H1 (cell line): ENCODE results near the gene ANO6.

Experiments
- EP300 ChIP-seq, 2 experiments: IDR thresholded peaks; 1 replicate in 1 of 2; 2 replicates in 1 of 2; pipeline ENCODE4 v1.6.1; 2011 to 2012; ENCODE audit warnings: low read depth in 2 of 2, low read length in 2 of 2, mild to moderate bottlenecking in 2 of 2, borderline replicate concordance in 1 of 2, inconsistent platforms in 1 of 2, moderate library complexity in 1 of 2
- POLR2A ChIP-seq, 2 experiments: IDR thresholded peaks; 1 replicate in 1 of 2; 2 replicates in 1 of 2; pipeline ENCODE4 v1.6.1; 2011; ENCODE audit warnings: low read depth in 2 of 2, low read length in 2 of 2, mild to moderate bottlenecking in 2 of 2; ENCODE audit errors: control extremely low read depth in 1 of 2
- TEAD4 ChIP-seq: IDR thresholded peaks from 2 replicates; pipeline ENCODE4 v1.6.1; 2012; ENCODE audit warnings: low read depth, low read length, inconsistent platforms, mixed read lengths
- TF ChIP-seq, protein P1 (sequence below): IDR thresholded peaks from 2 replicates; pipeline ENCODE4 v1.6.1; 2012; ENCODE audit warnings: inconsistent platforms

DNA sequence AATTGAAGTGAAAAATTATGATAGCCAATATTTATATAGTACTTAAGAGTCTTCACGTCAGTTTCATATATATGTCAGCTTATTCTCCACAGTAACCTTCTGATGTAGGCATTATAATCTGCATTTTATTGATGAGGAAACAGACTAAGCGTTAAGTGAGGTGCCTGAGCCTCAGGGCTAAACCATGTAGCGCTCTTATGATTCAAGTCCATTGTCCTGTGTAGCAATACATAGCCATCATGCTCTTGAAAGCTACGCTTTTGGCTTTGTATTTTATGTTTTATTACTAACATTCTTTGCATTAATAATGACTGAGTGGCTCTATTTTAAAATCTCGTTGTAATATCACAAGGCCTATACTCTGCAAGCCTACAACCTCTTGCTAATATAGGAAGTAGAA is 79.0 kb downstream of the ANO6 start:
- TF ChIP-seq EP300 (IDR thresholded peaks at IDR 0.05; ENCODE audit: borderline replicate concordance in 1 of 2, low read depth in 2 of 2, low read length in 2 of 2) = no peak
- no peak for TF ChIP-seq POLR2A (IDR thresholded peaks at IDR 0.05; ENCODE audit: control extremely low read depth in 1 of 2, low read depth in 2 of 2, low read length in 2 of 2)
- TF ChIP-seq TEAD4 = no peak
- TF ChIP-seq, protein P1, sequence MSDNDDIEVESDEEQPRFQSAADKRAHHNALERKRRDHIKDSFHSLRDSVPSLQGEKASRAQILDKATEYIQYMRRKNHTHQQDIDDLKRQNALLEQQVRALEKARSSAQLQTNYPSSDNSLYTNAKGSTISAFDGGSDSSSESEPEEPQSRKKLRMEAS = no peak
